HEK293 (cell line): ENCODE results near the gene POLN.
"Not testable (repeated sequence)": the region's sequence is repeated elsewhere in the genome, so short reads cannot be mapped to it uniquely, and the experiment has no call there.

Experiments used
- CTCF ChIA-PET: fragments of 350-600 bp; formaldehyde crosslinking; extraction: SDS; loops from one replicate; lab custom pipeline; 2021; ENCODE audit warnings: antibody characterized with exemption; lab: Yijun Ruan, JAX
- POLR2A ChIA-PET: fragments of 300-600 bp; formaldehyde crosslinking; extraction: SDS; loops from one replicate; lab custom pipeline; 2020; ENCODE audit warnings: antibody characterized with exemption, inconsistent platforms; lab: Yijun Ruan, JAX
- H3K27ac ChIP-seq: fragments of 200-500 bp; sonication (Bioruptor generic); 2 replicates; pipeline ENCODE4 v1.5.1; 2014; ENCODE audit warnings: low read depth, low read length, control low read depth, inconsistent platforms; ENCODE audit errors: extremely low read depth
- H3K36me3 ChIP-seq, 2 experiments: fragments of 200-500 bp in 1 of 2; sonication (Bioruptor generic) in 1 of 2; 1 replicate in 1 of 2; 2 replicates in 1 of 2; pipeline ENCODE4 v1.5.1; 2014 to 2017; ENCODE audit warnings: inconsistent platforms in 2 of 2, low read length in 2 of 2; ENCODE audit not compliant: control insufficient read depth in 2 of 2, insufficient read depth in 1 of 2
- H3K4me1 ChIP-seq: fragments of 200-500 bp; sonication (Bioruptor generic); 2 replicates; pipeline ENCODE4 v1.5.1; 2014; ENCODE audit warnings: mild to moderate bottlenecking, low read length, inconsistent platforms; ENCODE audit not compliant: control insufficient read depth, insufficient read depth
- H3K4me3 ChIP-seq: 2 replicates; pipeline ENCODE4 v1.5.1; 2011; ENCODE audit warnings: low read depth, mild to moderate bottlenecking, control low read depth, low read length, moderate library complexity
- H3K9me3 ChIP-seq: fragments of 200-500 bp; sonication (Bioruptor generic); 2 replicates; pipeline ENCODE4 v1.5.1; 2014; ENCODE audit warnings: low read depth, low read length, inconsistent platforms; ENCODE audit not compliant: control insufficient read depth, insufficient read depth
- BCL11A ChIP-seq: fragments of 450-650 bp; formaldehyde crosslinking; IDR thresholded peaks from 2 replicates; pipeline ENCODE4 v1.5.1; 2016; ENCODE audit warnings: low read depth, missing biosample characterization, missing genetic modification characterization
- HOXC10 ChIP-seq: sonication (generic); formaldehyde crosslinking; IDR thresholded peaks from 2 replicates; pipeline ENCODE4 v1.8.1; 2023; ENCODE audit warnings: mild to moderate bottlenecking, missing genetic modification reagents
- OSR2 ChIP-seq: fragments of 450-650 bp; formaldehyde crosslinking; IDR thresholded peaks from 2 replicates; pipeline ENCODE4 v1.5.1; 2016; ENCODE audit warnings: missing biosample characterization, missing genetic modification characterization
- ZBTB48 ChIP-seq: fragments of 450-650 bp; formaldehyde crosslinking; IDR thresholded peaks from 2 replicates; pipeline ENCODE4 v1.5.1; 2016; ENCODE audit warnings: missing biosample characterization, missing genetic modification characterization
- ZEB2 ChIP-seq: fragments of 450-650 bp; formaldehyde crosslinking; IDR thresholded peaks from 2 replicates; pipeline ENCODE4 v1.5.1; 2016; ENCODE audit warnings: missing biosample characterization, missing genetic modification characterization
- ZNF112 ChIP-seq: fragments of 450-650 bp; formaldehyde crosslinking; IDR thresholded peaks from 2 replicates; pipeline ENCODE4 v1.5.0; 2017; ENCODE audit warnings: missing biosample characterization, missing genetic modification characterization
- ZNF155 ChIP-seq: fragments of 450-650 bp; formaldehyde crosslinking; IDR thresholded peaks from 2 replicates; pipeline ENCODE4 v1.5.1; 2016; ENCODE audit warnings: missing biosample characterization, missing genetic modification characterization
- ZNF169 ChIP-seq: fragments of 450-650 bp; formaldehyde crosslinking; IDR thresholded peaks from 2 replicates; pipeline ENCODE4 v1.5.1; 2016; ENCODE audit warnings: missing biosample characterization, missing genetic modification characterization
- ZNF174 ChIP-seq: fragments of 450-650 bp; formaldehyde crosslinking; IDR thresholded peaks from 2 replicates; pipeline ENCODE4 v1.5.0; 2017; ENCODE audit warnings: missing biosample characterization, mild to moderate bottlenecking, missing genetic modification characterization
- ZNF335 ChIP-seq: fragments of 450-650 bp; formaldehyde crosslinking; conservative IDR thresholded peaks from 2 replicates; pipeline ENCODE4 v1.5.1; 2016; ENCODE audit warnings: missing biosample characterization, missing genetic modification characterization
- ZNF350 ChIP-seq: fragments of 450-650 bp; formaldehyde crosslinking; IDR thresholded peaks from 2 replicates; pipeline ENCODE4 v1.5.0; 2017; ENCODE audit warnings: missing biosample characterization, mild to moderate bottlenecking, missing genetic modification characterization
- ZNF473 ChIP-seq: fragments of 450-650 bp; formaldehyde crosslinking; IDR thresholded peaks from 2 replicates; pipeline ENCODE4 v1.5.1; 2017; ENCODE audit warnings: missing biosample characterization, missing genetic modification characterization
- ZNF529 ChIP-seq: fragments of 450-650 bp; formaldehyde crosslinking; IDR thresholded peaks from 2 replicates; pipeline ENCODE4 v1.5.1; 2017; ENCODE audit warnings: missing genetic modification characterization, missing biosample characterization; ENCODE audit not compliant: insufficient replicate concordance
- ZNF623 ChIP-seq: fragments of 450-650 bp; formaldehyde crosslinking; IDR thresholded peaks from 2 replicates; pipeline ENCODE4 v1.5.1; 2016; ENCODE audit warnings: missing biosample characterization, missing genetic modification characterization
- TF ChIP-seq, protein P1 (sequence below): fragments of 450-650 bp; formaldehyde crosslinking; IDR thresholded peaks from 2 replicates; pipeline ENCODE4 v1.5.1; 2016; ENCODE audit warnings: missing biosample characterization, missing genetic modification characterization
- TF ChIP-seq, protein P2 (sequence below): fragments of 450-650 bp; formaldehyde crosslinking; IDR thresholded peaks from 2 replicates; pipeline ENCODE4 v1.5.1; 2016; ENCODE audit warnings: missing biosample characterization, missing genetic modification characterization
- TF ChIP-seq, protein P3 (sequence below): fragments of 450-650 bp; formaldehyde crosslinking; IDR thresholded peaks from 2 replicates; pipeline ENCODE4 v1.5.1; 2016; ENCODE audit warnings: missing biosample characterization, missing genetic modification characterization

The POLN gene

GRCh38 chr4:2277956-2278355 is 36.0 kb upstream of the POLN start:
- Histone ChIP-seq H3K27ac (no peak overlapping the region), H3K4me1 (no peaks in the 10 kb centered on the region), H3K9me3 (no peaks in the 10 kb centered on the region), H3K36me3 (no peaks in the 10 kb centered on the region), H3K4me3 (no peak overlapping the region)
- CTCF ChIA-PET: no interaction called here
- POLR2A ChIA-PET: no interaction called here
- TF ChIP-seq ZNF155 (tag by site-specific recombination) (no peak), ZNF473 (tag by site-specific recombination) (no peak), ZNF169 (no peak), OSR2 (tag by site-specific recombination) (no peak)

GRCh38 chr4:2276581-2277325 is 34.8 kb upstream of the POLN start:
- TF ChIP-seq ZNF335 (tag by site-specific recombination): no peak
- no peak for TF ChIP-seq ZNF623
- TF ChIP-seq ZNF174 (tag by site-specific recombination): no peak
- TF ChIP-seq, protein P1, sequence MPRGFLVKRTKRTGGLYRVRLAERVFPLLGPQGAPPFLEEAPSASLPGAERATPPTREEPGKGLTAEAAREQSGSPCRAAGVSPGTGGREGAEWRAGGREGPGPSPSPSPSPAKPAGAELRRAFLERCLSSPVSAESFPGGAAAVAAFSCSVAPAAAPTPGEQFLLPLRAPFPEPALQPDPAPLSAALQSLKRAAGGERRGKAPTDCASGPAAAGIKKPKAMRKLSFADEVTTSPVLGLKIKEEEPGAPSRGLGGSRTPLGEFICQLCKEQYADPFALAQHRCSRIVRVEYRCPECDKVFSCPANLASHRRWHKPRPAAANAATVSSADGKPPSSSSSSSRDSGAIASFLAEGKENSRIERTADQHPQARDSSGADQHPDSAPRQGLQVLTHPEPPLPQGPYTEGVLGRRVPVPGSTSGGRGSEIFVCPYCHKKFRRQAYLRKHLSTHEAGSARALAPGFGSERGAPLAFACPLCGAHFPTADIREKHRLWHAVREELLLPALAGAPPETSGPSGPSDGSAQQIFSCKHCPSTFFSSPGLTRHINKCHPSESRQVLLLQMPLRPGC (tag by site-specific recombination): no peak
- H3K36me3 ChIP-seq: no peaks in the 10 kb centered on the region
- POLR2A ChIA-PET: no interaction called here

DNA sequence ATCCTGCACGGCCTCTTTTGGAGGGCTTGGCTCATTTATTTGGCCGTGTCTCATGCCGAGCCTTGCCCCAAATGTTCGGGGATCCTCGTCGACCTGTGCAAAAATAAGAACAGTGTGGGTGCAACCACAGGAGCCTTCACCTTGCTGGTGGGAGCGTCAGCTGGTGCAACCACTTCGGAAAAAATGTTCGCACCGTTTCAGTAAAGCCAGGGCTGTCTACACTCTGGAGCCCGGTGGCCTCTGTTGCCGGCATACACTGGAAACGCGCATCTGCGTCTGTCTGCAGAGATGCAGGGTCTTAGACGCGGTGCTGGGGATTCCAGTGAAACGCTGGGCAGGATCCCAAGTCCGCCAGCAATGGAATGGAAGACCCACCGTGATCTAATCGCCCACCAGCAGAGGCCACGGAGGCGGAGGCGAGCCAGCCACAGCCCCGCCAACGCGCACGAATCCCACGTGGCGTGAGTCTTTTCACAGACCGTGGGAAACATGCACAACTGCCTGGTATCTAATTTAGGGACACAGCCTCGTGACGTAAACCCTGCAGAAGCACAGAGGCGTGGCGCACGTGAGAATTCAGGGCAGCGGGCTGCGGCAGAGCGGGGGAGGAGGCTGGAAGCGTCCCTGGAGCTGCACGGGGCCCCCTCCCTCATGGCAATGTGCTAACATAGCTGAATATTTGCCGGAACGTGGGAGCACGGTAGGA is 33.8 kb upstream of the POLN start:
- Histone ChIP-seq H3K4me3 (no peak overlapping the region), H3K36me3 (no peaks in the 10 kb centered on the region), H3K27ac (no peak overlapping the region), H3K9me3 (no peaks in the 10 kb centered on the region), H3K4me1 (no peaks in the 10 kb centered on the region)
- POLR2A ChIA-PET: no interaction called here
- CTCF ChIA-PET: interaction anchor here (0.6 kb wide), 1 partner anchor 167 kb away, joined by 3 read pairs; no protein-coding TSS in a partner anchor
- TF ChIP-seq, protein P2, sequence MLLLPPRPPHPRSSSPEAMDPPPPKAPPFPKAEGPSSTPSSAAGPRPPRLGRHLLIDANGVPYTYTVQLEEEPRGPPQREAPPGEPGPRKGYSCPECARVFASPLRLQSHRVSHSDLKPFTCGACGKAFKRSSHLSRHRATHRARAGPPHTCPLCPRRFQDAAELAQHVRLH (tag by site-specific recombination): no peak
- no peak for TF ChIP-seq ZNF350 (tag by site-specific recombination)
- TF ChIP-seq ZNF529 (tag by site-specific recombination): no peak
- TF ChIP-seq ZNF112 (tag by site-specific recombination): no peak
- TF ChIP-seq HOXC10 (CRISPR knock-in tag): no peak
- no peak for TF ChIP-seq BCL11A (tag by site-specific recombination)
- no peak for TF ChIP-seq ZEB2
- TF ChIP-seq, protein P3, sequence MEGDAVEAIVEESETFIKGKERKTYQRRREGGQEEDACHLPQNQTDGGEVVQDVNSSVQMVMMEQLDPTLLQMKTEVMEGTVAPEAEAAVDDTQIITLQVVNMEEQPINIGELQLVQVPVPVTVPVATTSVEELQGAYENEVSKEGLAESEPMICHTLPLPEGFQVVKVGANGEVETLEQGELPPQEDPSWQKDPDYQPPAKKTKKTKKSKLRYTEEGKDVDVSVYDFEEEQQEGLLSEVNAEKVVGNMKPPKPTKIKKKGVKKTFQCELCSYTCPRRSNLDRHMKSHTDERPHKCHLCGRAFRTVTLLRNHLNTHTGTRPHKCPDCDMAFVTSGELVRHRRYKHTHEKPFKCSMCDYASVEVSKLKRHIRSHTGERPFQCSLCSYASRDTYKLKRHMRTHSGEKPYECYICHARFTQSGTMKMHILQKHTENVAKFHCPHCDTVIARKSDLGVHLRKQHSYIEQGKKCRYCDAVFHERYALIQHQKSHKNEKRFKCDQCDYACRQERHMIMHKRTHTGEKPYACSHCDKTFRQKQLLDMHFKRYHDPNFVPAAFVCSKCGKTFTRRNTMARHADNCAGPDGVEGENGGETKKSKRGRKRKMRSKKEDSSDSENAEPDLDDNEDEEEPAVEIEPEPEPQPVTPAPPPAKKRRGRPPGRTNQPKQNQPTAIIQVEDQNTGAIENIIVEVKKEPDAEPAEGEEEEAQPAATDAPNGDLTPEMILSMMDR (tag by site-specific recombination): no peak
- TF ChIP-seq ZBTB48 (tag by site-specific recombination): no peak

More at GRCh38 chr4:2276581-2277325, 34.8 kb upstream of the POLN start:
- H3K4me3 ChIP-seq: no peak overlapping the region
- no peak overlapping the region for H3K27ac ChIP-seq
- no peaks in the 10 kb centered on the region for H3K4me1 ChIP-seq
- CTCF ChIA-PET: interaction anchor here (0.6 kb wide), 1 partner anchor 114 kb away, joined by 3 read pairs; no protein-coding TSS in a partner anchor
- H3K9me3 ChIP-seq: no peaks in the 10 kb centered on the region

DNA sequence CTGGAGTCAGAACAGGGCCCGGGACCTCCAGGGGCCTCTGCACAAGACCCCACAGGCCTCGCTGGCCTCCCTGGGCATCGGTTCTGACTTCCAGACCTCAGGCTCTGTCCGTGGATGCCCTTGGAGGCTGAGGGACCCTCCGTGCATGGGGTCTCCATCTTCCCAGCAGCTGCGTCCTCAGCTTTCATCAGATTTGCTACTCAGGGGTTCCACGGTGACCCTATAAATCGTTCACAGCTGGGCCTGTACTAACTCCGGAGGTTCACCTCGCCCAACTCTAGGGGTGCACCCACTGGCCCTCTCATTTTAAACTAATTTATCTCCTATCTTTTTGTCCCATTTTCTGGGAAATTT is 33.1 kb upstream of the POLN start:
- POLR2A ChIA-PET, H3K4me3 ChIP-seq, H3K4me1 ChIP-seq, H3K36me3 ChIP-seq, H3K9me3 ChIP-seq, H3K27ac ChIP-seq: not testable (repeated sequence)
- CTCF ChIA-PET: interaction anchor here (0.6 kb wide), 1 partner anchor 168 kb away, joined by 3 read pairs; no protein-coding TSS in a partner anchor
